Endodermal cell (in vitro differentiated cells): ENCODE results near the gene TMEM272. TPM values are rescaled to one million over a fixed set of nuclear protein-coding genes. Genes with fewer than 3 reads are reported as not detected.

ENCODE experiments used
- DNase-seq: peaks from one replicate; pipeline ENCODE4 v3.0.0-alpha.2; 2017
- H3K27ac ChIP-seq: 2 replicates; pipeline ENCODE4 v1.5.1; 2013; ENCODE audit warnings: mild to moderate bottlenecking, low read depth, low read length, moderate library complexity
- H3K27me3 ChIP-seq: 2 replicates; pipeline ENCODE4 v1.6.1; 2013; ENCODE audit warnings: mild to moderate bottlenecking, low read length, moderate library complexity; ENCODE audit not compliant: insufficient read depth, control insufficient read depth, poor library complexity, severe bottlenecking
- H3K36me3 ChIP-seq: 2 replicates; pipeline ENCODE4 v1.7.0; 2013; ENCODE audit warnings: mild to moderate bottlenecking, low read length, moderate library complexity; ENCODE audit not compliant: control insufficient read depth, insufficient read depth
- H3K4me1 ChIP-seq: one replicate; pipeline ENCODE4 v1.7.0; 2013; ENCODE audit warnings: low read length; ENCODE audit not compliant: control insufficient read depth, insufficient read depth
- H3K4me3 ChIP-seq: 2 replicates; pipeline ENCODE4 v1.5.1; 2013; ENCODE audit warnings: mild to moderate bottlenecking, low read length, moderate library complexity
- H3K9ac ChIP-seq: 2 replicates; pipeline ENCODE4 v1.6.1; 2013; ENCODE audit warnings: mild to moderate bottlenecking, low read length, moderate library complexity; ENCODE audit not compliant: poor library complexity, severe bottlenecking; ENCODE audit errors: extremely low read depth
- H3K9me3 ChIP-seq: 2 replicates; pipeline ENCODE4 v1.6.1; 2013; ENCODE audit warnings: mild to moderate bottlenecking, low read length, moderate library complexity; ENCODE audit not compliant: control insufficient read depth
- H3K27ac Mint-ChIP-seq: 2 replicates; pipeline ENCODE4 v1.8.0; 2020; ENCODE audit warnings: mixed read lengths
- H3K27me3 Mint-ChIP-seq: 2 replicates; pipeline ENCODE4 v1.8.0; 2021; ENCODE audit warnings: mild to moderate bottlenecking, mixed read lengths; ENCODE audit not compliant: insufficient read depth
- H3K36me3 Mint-ChIP-seq: 2 replicates; pipeline ENCODE4 v1.8.0; 2020; ENCODE audit warnings: low read depth, mixed read lengths
- H3K4me1 Mint-ChIP-seq: 2 replicates; pipeline ENCODE4 v1.8.0; 2020; ENCODE audit warnings: mixed read lengths
- H3K4me3 Mint-ChIP-seq: 2 replicates; pipeline ENCODE4 v1.8.0; 2020; ENCODE audit warnings: mild to moderate bottlenecking, moderate library complexity, mixed read lengths
- H3K9me3 Mint-ChIP-seq: 2 replicates; pipeline ENCODE4 v1.8.0; 2020; ENCODE audit warnings: mild to moderate bottlenecking, mixed read lengths
- CTCF ChIP-seq: fragments of 200-600 bp; sonication (generic); conservative IDR thresholded peaks from 2 replicates; pipeline ENCODE4 v1.5.0; 2021; ENCODE audit warnings: antibody characterized with exemption, mild to moderate bottlenecking
- WGBS, 2 experiments: methylation state at CpG; one replicate each; pipeline versions ENCODE4 v1.1.5 to v1.1.7; 2013; ENCODE audit warnings: missing lambda C conversion rate in 2 of 2, mixed read lengths in 1 of 2; ENCODE audit not compliant: insufficient coverage in 1 of 2, insufficient read length in 1 of 2; 5-methylcytosine and 5-hydroxymethylcytosine counted together
- total RNA-seq, 2 donors: library from RNA; stranded (reverse); fragmentation: NEBNext Ultra II Directional in 1 of 2; extraction: Animal tissue kit (Norgen Biotek cat#: 25700) in 1 of 2; gene quantifications; 2 replicates in 1 of 2; 3 replicates in 1 of 2; pipeline ENCODE4 v1.2.1, GENCODE V29; 2021

Gene TMEM272
- total RNA-seq, 2 donors from 2014 or later: 0.62 TPM

GRCh38 chr13:51882570-51883225 is 37.7 kb upstream of the TMEM272 start:
- 92 to 100% methylated on average over 5 to 6 of the region's 6 CpGs for WGBS, 2 experiments

GRCh38 chr13:51881296-51881695 is 36.3 kb upstream of the TMEM272 start:
- no peaks in the 10 kb centered on the region for H3K36me3 Mint-ChIP-seq
- Histone ChIP-seq H3K36me3 (no peaks in the 10 kb centered on the region), H3K9me3 (peaks cover 15% of the 10 kb centered on the region), H3K27me3 (no peaks in the 10 kb centered on the region), H3K4me3 (no peak overlapping the region), H3K4me1 (no peaks in the 10 kb centered on the region), H3K9ac (no peak overlapping the region), H3K27ac (no peak overlapping the region)
- H3K4me1 Mint-ChIP-seq: peaks cover 15% of the 10 kb centered on the region
- H3K27me3 Mint-ChIP-seq: no peaks in the 10 kb centered on the region
- no peak for TF ChIP-seq CTCF
- no peaks in the 10 kb centered on the region for H3K9me3 Mint-ChIP-seq
- no peak overlapping the region for H3K4me3 Mint-ChIP-seq
- no peak for DNase-seq
- WGBS, 2 experiments: 96 to 100% methylated on average over 1 of the region's 1 CpG
- H3K27ac Mint-ChIP-seq: no peak overlapping the region

More at GRCh38 chr13:51882570-51883225, 37.7 kb upstream of the TMEM272 start:
- H3K27me3 ChIP-seq: no peaks in the 10 kb centered on the region
- no peak overlapping the region for H3K27ac Mint-ChIP-seq
- no peak overlapping the region for H3K9ac ChIP-seq
- TF ChIP-seq CTCF: no peak
- H3K36me3 Mint-ChIP-seq: no peaks in the 10 kb centered on the region
- H3K9me3 Mint-ChIP-seq: no peaks in the 10 kb centered on the region
- H3K36me3 ChIP-seq: no peaks in the 10 kb centered on the region
- peaks cover 15% of the 10 kb centered on the region for H3K9me3 ChIP-seq
- H3K4me3 Mint-ChIP-seq: no peak overlapping the region
- DNase-seq: no peak
- H3K4me3 ChIP-seq: no peak overlapping the region
- no peaks in the 10 kb centered on the region for H3K4me1 ChIP-seq
- H3K4me1 Mint-ChIP-seq: peaks cover 14% of the 10 kb centered on the region
- no peak overlapping the region for H3K27ac ChIP-seq
- no peaks in the 10 kb centered on the region for H3K27me3 Mint-ChIP-seq

DNA sequence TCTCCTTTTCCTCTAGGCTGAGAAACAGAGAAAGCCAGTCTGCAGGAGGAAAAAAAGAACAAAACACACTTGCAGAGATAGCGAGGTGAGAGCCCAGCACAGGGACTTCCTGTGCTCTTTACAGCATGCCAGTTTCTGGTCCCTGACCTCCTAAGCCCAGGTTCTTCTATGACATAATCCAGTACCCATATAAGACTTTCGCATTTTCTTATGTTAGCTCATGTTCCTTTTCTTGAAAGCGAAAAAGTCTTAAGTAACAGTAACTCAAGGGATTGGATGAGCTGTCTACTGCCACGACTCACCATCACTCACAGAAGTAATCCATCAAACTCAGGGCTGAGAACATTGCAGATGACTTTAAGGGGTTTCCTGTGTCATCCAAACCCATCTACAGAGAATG is 34.2 kb upstream of the TMEM272 start:
- no peak for DNase-seq
- Histone ChIP-seq H3K4me3 (no peak overlapping the region), H3K36me3 (no peaks in the 10 kb centered on the region), H3K9ac (no peak overlapping the region), H3K4me1 (no peaks in the 10 kb centered on the region), H3K27ac (no peak overlapping the region), H3K9me3 (peaks cover 15% of the 10 kb centered on the region), H3K27me3 (peaks cover 4% of the 10 kb centered on the region)
- Mint-ChIP-seq H3K27ac (no peak overlapping the region), H3K4me3 (no peak overlapping the region), H3K36me3 (no peaks in the 10 kb centered on the region), H3K9me3 (no peaks in the 10 kb centered on the region), H3K27me3 (no peaks in the 10 kb centered on the region), H3K4me1 (peaks cover 15% of the 10 kb centered on the region)
- no peak for TF ChIP-seq CTCF
- 93 to 96% methylated on average over 3 to 4 of the region's 4 CpGs for whole genome bisulfite sequencing, 2 experiments
